ENCODE data around the gene RCAN3. TPM values are rescaled to one million over a fixed set of nuclear protein-coding genes. Genes with fewer than 3 reads are reported as not detected.

The RCAN3 gene
- total and polyA plus RNA-seq, 2 of the 13 experiments (the other 11 are each of a cell fraction or from before 2014, with no cell fraction given) = 12.2 to 13.3 TPM

DNA sequence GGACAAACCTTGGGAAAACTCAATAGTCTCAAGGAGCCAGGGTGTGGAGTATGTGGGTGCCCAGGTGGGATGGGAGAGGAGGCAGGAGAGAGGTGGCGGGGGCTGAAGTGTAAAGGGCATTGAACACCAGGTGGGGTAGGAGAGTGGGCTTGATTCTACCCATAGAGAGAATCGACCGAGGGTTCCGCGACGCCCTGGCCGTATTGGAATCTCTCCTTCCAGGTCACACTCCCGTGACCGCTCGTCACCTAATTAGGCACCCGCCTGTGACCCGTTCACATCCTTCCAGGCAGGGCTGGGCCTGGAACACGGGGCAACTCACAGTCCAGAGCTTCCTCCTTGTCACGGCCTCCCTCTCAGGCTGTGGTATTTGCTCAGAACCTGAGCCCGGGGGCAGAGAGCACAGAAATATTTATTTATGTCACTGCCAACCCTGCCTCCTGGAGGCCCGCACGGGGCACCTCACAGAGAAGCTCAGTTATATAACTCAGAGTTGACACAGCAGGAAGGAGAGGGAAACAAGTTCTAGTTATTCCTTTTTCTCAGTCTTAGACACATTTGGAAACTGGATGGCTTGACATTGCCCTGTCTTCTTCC, 65.3 kb downstream of the RCAN3 start (continued):
- TF ChIP-seq, protein P1, sequence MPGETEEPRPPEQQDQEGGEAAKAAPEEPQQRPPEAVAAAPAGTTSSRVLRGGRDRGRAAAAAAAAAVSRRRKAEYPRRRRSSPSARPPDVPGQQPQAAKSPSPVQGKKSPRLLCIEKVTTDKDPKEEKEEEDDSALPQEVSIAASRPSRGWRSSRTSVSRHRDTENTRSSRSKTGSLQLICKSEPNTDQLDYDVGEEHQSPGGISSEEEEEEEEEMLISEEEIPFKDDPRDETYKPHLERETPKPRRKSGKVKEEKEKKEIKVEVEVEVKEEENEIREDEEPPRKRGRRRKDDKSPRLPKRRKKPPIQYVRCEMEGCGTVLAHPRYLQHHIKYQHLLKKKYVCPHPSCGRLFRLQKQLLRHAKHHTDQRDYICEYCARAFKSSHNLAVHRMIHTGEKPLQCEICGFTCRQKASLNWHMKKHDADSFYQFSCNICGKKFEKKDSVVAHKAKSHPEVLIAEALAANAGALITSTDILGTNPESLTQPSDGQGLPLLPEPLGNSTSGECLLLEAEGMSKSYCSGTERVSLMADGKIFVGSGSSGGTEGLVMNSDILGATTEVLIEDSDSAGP (CRISPR knock-in tag; IDR thresholded peaks at IDR 0.05; ENCODE audit: borderline replicate concordance) = peak; percentile 72
- TF ChIP-seq, protein P2, sequence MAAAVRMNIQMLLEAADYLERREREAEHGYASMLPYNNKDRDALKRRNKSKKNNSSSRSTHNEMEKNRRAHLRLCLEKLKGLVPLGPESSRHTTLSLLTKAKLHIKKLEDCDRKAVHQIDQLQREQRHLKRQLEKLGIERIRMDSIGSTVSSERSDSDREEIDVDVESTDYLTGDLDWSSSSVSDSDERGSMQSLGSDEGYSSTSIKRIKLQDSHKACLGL (CRISPR knock-in tag; IDR thresholded peaks at IDR 0.05) = no peak
- TF ChIP-seq AKAP8 (CRISPR knock-in tag; IDR thresholded peaks at IDR 0.05) (peak; percentile 73; the same call in 1 of the 2 replicates), ZNF329 (CRISPR knock-in tag; IDR thresholded peaks at IDR 0.05; ENCODE audit: low read depth) (no peak), ZNF660 (CRISPR knock-in tag; IDR thresholded peaks at IDR 0.05; ENCODE audit: borderline replicate concordance, low read depth) (no peak), ZNF737 (CRISPR knock-in tag; IDR thresholded peaks at IDR 0.05; ENCODE audit: borderline replicate concordance) (no peak), MXI1 (IDR thresholded peaks at IDR 0.05; ENCODE audit: borderline replicate concordance, low read depth, low read length) (no peak; the same call in 2 of the 3 replicates), RFX1 (IDR thresholded peaks at IDR 0.05) (no peak), ZNF572 (CRISPR knock-in tag; IDR thresholded peaks at IDR 0.05) (no peak), ZNF674 (CRISPR knock-in tag; IDR thresholded peaks at IDR 0.05; ENCODE audit: low read depth) (no peak), ZSCAN31 (CRISPR knock-in tag; IDR thresholded peaks at IDR 0.05; ENCODE audit: low read depth) (peak; percentile 60; the same call in 1 of the 2 replicates), KLF9 (CRISPR knock-in tag; IDR thresholded peaks at IDR 0.05; ENCODE audit: low read depth) (0 out of 2 replicates have a peak, but pooled peaks have one; percentile 33), NFKBIZ (CRISPR knock-in tag; IDR thresholded peaks at IDR 0.05) (peak; percentile 79; the same call in 1 of the 2 replicates), CC2D1A (CRISPR knock-in tag; IDR thresholded peaks at IDR 0.05) (no peak), MLLT10 (CRISPR knock-in tag; IDR thresholded peaks at IDR 0.05) (no peak), SRSF9 (IDR thresholded peaks at IDR 0.05; ENCODE audit: borderline replicate concordance, insufficient read depth, low read depth, low read length, poor library complexity, severe bottlenecking) (no peak), ZSCAN9 (CRISPR knock-in tag; IDR thresholded peaks at IDR 0.05; ENCODE audit: borderline replicate concordance) (peak; percentile 70)
- TF ChIP-seq, protein P3, sequence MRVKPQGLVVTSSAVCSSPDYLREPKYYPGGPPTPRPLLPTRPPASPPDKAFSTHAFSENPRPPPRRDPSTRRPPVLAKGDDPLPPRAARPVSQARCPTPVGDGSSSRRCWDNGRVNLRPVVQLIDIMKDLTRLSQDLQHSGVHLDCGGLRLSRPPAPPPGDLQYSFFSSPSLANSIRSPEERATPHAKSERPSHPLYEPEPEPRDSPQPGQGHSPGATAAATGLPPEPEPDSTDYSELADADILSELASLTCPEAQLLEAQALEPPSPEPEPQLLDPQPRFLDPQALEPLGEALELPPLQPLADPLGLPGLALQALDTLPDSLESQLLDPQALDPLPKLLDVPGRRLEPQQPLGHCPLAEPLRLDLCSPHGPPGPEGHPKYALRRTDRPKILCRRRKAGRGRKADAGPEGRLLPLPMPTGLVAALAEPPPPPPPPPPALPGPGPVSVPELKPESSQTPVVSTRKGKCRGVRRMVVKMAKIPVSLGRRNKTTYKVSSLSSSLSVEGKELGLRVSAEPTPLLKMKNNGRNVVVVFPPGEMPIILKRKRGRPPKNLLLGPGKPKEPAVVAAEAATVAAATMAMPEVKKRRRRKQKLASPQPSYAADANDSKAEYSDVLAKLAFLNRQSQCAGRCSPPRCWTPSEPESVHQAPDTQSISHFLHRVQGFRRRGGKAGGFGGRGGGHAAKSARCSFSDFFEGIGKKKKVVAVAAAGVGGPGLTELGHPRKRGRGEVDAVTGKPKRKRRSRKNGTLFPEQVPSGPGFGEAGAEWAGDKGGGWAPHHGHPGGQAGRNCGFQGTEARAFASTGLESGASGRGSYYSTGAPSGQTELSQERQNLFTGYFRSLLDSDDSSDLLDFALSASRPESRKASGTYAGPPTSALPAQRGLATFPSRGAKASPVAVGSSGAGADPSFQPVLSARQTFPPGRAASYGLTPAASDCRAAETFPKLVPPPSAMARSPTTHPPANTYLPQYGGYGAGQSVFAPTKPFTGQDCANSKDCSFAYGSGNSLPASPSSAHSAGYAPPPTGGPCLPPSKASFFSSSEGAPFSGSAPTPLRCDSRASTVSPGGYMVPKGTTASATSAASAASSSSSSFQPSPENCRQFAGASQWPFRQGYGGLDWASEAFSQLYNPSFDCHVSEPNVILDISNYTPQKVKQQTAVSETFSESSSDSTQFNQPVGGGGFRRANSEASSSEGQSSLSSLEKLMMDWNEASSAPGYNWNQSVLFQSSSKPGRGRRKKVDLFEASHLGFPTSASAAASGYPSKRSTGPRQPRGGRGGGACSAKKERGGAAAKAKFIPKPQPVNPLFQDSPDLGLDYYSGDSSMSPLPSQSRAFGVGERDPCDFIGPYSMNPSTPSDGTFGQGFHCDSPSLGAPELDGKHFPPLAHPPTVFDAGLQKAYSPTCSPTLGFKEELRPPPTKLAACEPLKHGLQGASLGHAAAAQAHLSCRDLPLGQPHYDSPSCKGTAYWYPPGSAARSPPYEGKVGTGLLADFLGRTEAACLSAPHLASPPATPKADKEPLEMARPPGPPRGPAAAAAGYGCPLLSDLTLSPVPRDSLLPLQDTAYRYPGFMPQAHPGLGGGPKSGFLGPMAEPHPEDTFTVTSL (CRISPR knock-in tag; IDR thresholded peaks at IDR 0.05; ENCODE audit: borderline replicate concordance) = peak; percentile 81; the same call in 1 of the 2 replicates
- TF ChIP-seq, protein P4, sequence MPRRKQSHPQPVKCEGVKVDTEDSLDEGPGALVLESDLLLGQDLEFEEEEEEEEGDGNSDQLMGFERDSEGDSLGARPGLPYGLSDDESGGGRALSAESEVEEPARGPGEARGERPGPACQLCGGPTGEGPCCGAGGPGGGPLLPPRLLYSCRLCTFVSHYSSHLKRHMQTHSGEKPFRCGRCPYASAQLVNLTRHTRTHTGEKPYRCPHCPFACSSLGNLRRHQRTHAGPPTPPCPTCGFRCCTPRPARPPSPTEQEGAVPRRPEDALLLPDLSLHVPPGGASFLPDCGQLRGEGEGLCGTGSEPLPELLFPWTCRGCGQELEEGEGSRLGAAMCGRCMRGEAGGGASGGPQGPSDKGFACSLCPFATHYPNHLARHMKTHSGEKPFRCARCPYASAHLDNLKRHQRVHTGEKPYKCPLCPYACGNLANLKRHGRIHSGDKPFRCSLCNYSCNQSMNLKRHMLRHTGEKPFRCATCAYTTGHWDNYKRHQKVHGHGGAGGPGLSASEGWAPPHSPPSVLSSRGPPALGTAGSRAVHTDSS (CRISPR knock-in tag; conservative IDR thresholded peaks at IDR 0.05) = no peak
- TF ChIP-seq, protein P5, sequence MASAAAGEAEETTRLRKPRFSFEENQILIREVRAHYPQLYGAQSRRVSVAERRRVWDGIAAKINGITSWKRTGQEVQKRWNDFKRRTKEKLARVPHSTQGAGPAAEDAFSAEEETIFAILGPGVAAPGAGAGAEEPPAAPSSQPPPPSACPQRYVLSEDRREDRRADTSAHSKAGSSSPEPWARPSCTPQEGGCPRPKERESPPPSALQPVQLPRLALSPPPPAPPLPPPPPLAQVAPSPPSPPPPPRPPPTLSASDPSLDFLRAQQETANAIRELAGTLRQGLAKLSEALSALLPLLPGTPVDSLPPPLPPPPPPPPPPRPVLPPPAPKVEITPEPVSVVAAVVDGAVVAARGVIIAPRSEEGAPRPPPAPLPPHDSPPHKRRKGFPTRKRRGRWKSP (CRISPR knock-in tag; IDR thresholded peaks at IDR 0.05) = peak; percentile 74; the same call in 1 of the 2 replicates

All from HepG2 (cell line).